HG02798 (cell line): ENCODE data around the gene C1orf167.

ENCODE experiments used
- ATAC-seq: cut with Tn5 transposase; IDR thresholded peaks from one replicate; pipeline ENCODE4 v1.9.1; 2021; ENCODE audit warnings: mild to moderate bottlenecking; ENCODE audit not compliant: unreplicated experiment, poor library complexity

Gene C1orf167

DNA sequence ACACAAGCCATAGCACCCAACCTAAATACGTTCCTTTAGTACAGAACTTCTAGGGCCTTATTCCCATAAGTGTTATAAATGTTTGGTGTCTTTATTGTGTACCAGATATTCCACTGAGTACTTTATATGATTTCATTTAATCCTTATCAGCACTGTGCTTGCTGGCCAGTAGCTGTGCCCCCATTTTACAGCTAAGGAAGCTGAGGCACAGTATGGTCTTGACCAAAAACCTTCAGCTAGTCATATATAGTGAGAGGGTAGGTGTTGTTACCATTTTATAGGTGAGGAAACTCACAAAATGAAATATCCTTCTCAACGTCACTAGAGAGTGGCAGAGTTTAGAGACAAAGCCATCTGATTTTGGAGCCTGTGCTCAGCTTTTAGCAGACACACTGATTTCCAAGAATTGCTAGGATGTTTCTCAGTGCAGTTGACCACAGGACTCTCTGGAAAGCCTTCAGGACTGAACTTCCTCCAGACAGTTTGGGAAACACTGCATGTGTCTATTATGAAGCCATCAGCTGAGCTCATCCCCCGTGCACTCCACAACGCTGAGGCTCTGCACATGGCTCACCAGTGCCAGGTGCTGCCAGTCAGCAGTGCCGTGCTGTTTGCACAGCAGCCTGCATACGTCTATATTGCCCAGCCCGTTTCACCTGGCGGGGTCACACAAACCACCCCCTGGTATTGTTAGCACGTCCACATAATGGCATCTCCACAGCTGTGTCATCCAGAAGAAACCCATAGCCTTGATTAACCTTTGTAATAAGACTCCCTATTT is 70.1 kb downstream of the C1orf167 start:
- ATAC-seq, result no peak

DNA sequence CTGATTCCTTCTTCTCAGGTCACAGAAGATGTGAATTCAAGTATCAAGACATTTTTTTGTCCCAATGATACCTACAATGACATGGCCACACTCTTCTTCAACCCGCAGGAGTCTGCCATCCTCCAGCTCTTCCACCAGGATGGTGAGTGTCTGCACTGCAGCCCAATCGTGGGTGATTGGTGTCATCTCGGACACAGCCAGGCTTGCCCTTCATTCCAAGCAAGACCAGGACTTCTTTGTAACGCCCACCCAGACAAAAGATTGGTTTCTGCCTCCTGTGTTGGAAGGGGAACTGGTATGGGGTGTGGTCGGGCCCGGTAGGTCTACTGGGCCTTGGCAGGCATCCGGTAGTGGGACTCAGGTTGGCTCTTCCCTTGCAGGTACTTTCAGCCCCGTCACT is 71.5 kb downstream of the C1orf167 start:
- no peak for ATAC-seq

DNA sequence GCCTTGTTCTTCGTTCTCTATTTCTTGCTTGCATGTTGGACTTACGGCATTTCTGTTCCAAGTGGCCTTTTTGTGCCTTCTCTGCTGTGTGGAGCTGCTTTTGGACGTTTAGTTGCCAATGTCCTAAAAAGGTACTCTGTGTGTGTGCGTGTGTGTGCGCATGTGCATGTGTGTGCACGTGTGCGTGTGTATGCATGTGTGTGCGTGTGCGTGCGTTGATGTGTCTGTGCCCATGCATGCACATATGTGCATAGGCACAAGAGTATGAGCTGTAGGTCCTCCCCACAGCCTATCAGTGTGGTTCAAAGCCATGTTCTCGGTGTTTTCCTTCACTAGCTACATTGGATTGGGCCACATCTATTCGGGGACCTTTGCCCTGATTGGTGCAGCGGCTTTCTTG is 71.9 kb downstream of the C1orf167 start:
- ATAC-seq, result no peak

DNA sequence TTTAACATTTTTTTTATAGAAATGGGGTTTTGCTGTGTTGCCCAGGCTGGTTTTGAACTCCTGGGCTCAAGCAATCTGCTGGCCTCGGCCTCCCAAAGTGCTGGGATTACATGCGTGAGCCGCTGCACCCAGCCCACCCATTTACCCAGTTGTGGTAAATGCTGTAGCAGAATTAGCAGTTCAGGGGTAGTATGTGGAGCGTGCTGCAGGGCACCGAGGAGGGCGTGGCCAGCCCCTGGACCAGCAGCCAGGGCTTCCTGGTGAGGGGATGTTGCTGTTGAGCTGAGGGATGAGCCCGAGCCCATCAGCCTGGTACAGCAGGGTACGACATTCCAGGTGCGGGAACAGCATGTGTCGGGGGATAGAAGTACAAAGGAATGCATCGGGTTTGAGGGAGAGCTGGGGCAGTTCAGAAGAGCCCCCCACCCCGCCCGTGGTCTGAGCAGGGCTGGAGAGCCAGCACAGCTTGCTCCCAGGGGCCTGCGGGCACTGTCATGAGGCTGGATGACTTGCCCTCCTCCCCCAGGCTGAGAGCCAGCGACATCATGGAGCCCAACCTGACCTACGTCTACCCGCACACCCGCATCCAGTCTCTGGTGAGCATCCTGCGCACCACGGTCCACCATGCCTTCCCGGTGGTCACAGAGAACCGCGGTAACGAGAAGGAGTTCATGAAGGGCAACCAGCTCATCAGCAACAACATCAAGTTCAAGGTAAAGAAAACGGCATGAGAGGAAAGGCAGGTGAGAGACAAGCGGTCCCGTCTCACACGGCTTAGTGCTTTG is 73.6 kb downstream of the C1orf167 start:
- no peak for ATAC-seq

DNA sequence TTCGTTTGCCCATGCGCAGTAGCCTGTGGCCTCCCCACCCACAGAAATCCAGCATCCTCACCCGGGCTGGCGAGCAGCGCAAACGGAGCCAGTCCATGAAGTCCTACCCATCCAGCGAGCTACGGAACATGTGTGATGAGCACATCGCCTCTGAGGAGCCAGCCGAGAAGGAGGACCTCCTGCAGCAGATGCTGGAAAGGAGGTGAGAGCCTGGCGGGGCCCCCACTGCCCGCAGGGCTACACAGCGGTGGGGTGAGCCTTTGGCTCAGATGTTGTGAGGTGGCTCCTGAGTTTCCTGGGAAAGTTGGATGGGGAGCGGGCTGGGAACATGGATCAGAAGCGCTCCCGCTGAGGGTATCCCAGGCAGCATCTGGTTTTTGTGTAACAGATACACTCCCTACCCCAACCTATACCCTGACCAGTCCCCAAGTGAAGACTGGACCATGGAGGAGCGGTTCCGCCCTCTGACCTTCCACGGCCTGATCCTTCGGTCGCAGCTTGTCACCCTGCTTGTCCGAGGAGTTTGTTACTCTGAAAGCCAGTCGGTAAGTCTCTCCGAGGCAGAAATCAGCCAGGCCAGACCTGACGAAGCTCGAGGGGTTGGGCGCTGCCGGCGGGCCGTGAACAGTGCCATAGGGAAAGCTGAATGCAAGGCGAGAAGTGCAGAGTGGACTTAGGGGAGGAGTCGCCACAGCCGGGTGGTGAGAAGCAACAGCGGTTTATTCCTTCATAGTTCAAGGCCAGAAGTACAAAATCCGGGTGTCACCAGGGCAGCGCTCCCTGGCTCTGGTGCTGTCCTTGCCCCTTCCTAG is 75.2 kb downstream of the C1orf167 start:
- ATAC-seq, result no peak

DNA sequence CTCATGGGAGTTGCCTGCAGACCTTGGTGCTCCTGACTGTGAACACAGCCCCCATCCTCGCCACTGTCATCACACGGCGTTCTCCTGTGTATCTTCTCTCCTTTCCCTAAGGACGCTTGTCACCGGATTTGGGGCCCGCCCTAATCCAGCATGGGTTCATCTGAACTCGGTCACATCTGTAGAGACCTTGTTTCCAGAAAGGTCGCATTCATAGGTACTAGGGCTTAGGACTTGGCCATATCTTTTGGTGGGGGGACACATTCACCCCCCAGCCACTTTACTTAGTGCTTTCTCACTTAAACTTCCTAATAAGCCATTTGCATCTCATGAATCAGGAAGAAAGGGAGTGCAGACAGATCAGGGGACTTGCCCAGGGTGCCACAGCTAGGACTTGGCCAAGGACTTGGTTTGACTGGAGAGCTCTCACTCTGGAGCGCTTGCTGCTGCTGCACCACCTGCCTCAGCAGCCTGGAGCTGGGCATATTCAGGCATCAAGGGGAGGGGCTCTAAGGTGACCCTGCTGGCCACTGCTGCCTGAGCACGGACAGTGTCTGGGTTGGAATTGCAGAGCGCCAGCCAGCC is 75.9 kb downstream of the C1orf167 start:
- ATAC-seq, result no peak

DNA sequence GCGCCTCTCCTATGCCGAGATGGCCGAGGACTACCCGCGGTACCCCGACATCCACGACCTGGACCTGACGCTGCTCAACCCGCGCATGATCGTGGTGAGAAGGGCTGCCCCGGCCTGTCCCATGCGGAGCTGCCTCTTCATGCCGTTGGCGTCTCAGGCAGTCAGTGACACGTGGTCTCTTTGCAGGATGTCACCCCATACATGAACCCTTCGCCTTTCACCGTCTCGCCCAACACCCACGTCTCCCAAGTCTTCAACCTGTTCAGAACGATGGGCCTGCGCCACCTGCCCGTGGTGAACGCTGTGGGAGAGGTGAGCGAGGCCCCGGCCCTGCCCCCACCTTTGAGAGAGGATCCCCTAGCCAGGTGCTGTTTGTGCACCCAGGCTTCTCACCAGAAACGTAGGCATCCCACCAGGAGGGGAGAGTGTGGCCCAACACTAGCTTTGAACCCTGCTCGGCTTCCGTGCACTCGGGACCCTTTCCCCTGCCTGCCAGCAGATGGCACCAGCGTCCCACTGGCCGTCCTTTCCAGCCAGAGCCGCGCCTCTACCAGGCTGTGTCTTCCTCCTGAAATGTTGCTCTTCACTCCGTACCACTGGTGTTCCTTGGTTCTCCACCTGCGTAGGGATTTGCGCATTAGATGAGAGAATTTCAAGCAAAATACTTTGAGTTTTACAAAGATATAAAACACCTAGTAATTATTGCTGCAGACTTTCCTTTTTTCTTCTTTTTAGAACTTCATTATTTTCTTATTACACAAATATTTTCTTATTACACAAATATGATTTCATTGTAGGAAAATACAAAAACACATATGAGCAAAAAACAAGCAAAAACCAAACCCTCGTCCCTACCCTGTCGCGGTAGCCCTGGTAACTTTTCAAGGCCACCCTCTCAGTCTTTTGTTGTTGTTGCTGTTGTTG is 76.6 kb downstream of the C1orf167 start:
- no peak for ATAC-seq
